GM08714 (cell line): ENCODE results near the gene KCNJ16.

ENCODE experiments used
- H3K4me3 ChIP-seq: fragments of 200-500 bp; sonication (Bioruptor generic); 2 replicates; pipeline ENCODE4 v1.5.1; 2014; ENCODE audit warnings: mild to moderate bottlenecking, low read length, inconsistent platforms
- ZNF274 ChIP-seq: IDR thresholded peaks from 2 replicates; pipeline ENCODE4 v1.6.1; 2012; ENCODE audit warnings: mild to moderate bottlenecking, low read depth, low read length

Gene KCNJ16

GRCh38 chr17:70120425-70120824, 45.4 kb downstream of the KCNJ16 start:
- no peak for TF ChIP-seq ZNF274
- H3K4me3 ChIP-seq, result no peak overlapping the region

GRCh38 chr17:70121126-70121525, 46.1 kb downstream of the KCNJ16 start:
- TF ChIP-seq ZNF274, result no peak
- H3K4me3 ChIP-seq, result no peak overlapping the region

- no peak for TF ChIP-seq ZNF274
- no peak overlapping the region for H3K4me3 ChIP-seq
Measured at GRCh38 chr17:70123193-70123592, 48.2 kb downstream of the KCNJ16 start.

- H3K4me3 ChIP-seq, result no peak overlapping the region
- no peak for TF ChIP-seq ZNF274
Measured at GRCh38 chr17:70124723-70125122, 49.7 kb downstream of the KCNJ16 start.

GRCh38 chr17:70127221-70127873, 52.3 kb downstream of the KCNJ16 start:
- TF ChIP-seq ZNF274, result no peak
- no peak overlapping the region for H3K4me3 ChIP-seq

- TF ChIP-seq ZNF274, result no peak
- no peak overlapping the region for H3K4me3 ChIP-seq
Measured at GRCh38 chr17:70128727-70129238, 53.8 kb downstream of the KCNJ16 start.

- TF ChIP-seq ZNF274, result no peak
- H3K4me3 ChIP-seq, result no peak overlapping the region
Measured at GRCh38 chr17:70130289-70130688, 55.3 kb downstream of the KCNJ16 start.

- no peak for TF ChIP-seq ZNF274
- H3K4me3 ChIP-seq, result no peak overlapping the region
Measured at GRCh38 chr17:70132505-70132904, 57.5 kb downstream of the KCNJ16 start.

- TF ChIP-seq ZNF274, result no peak
- no peak overlapping the region for H3K4me3 ChIP-seq
Measured at GRCh38 chr17:70134042-70134441, 59.0 kb downstream of the KCNJ16 start.

GRCh38 chr17:70134777-70135176, 59.8 kb downstream of the KCNJ16 start:
- no peak for TF ChIP-seq ZNF274

GRCh38 chr17:70136131-70136530, 61.1 kb downstream of the KCNJ16 start:
- no peak for TF ChIP-seq ZNF274
- no peak overlapping the region for H3K4me3 ChIP-seq

More at GRCh38 chr17:70134777-70135176, 59.8 kb downstream of the KCNJ16 start:
- H3K4me3 ChIP-seq, result no peak overlapping the region

- TF ChIP-seq ZNF274, result no peak
- no peak overlapping the region for H3K4me3 ChIP-seq
Measured at GRCh38 chr17:70137451-70138230, 62.6 kb downstream of the KCNJ16 start.

- H3K4me3 ChIP-seq, result no peak overlapping the region
- TF ChIP-seq ZNF274, result no peak
Measured at GRCh38 chr17:70138291-70138865, 63.4 kb downstream of the KCNJ16 start.

GRCh38 chr17:70139449-70139993, 64.5 kb downstream of the KCNJ16 start:
- TF ChIP-seq ZNF274, result no peak
- no peak overlapping the region for H3K4me3 ChIP-seq
